HEK293 (cell line): ENCODE measurements around the gene POLG2.

ENCODE experiments used
- CTCF ChIP-seq: fragments of 450-650 bp; formaldehyde crosslinking; IDR thresholded peaks from 2 replicates; pipeline ENCODE4 v1.5.1; 2016; ENCODE audit warnings: missing biosample characterization, missing genetic modification characterization
- KLF10 ChIP-seq: fragments of 450-650 bp; IDR thresholded peaks from 2 replicates; pipeline ENCODE4 v1.5.1; 2018; ENCODE audit warnings: missing biosample characterization, mild to moderate bottlenecking, missing genetic modification characterization
- YY1 ChIP-seq: fragments of 450-650 bp; formaldehyde crosslinking; IDR thresholded peaks from 2 replicates; pipeline ENCODE4 v1.5.1; 2018; ENCODE audit warnings: missing biosample characterization, missing genetic modification characterization
- ZBTB49 ChIP-seq: fragments of 450-650 bp; formaldehyde crosslinking; IDR thresholded peaks from 2 replicates; pipeline ENCODE4 v1.5.1; 2016; ENCODE audit warnings: missing biosample characterization, missing genetic modification characterization, low read depth
- ZNF174 ChIP-seq: fragments of 450-650 bp; formaldehyde crosslinking; IDR thresholded peaks from 2 replicates; pipeline ENCODE4 v1.5.0; 2017; ENCODE audit warnings: missing biosample characterization, mild to moderate bottlenecking, missing genetic modification characterization
- ZNF274 ChIP-seq, 2 experiments: fragments of 200-500 bp in 1 of 2; fragments of 450-650 bp in 1 of 2; sonication (Bioruptor generic) in 1 of 2; formaldehyde crosslinking in 1 of 2; IDR thresholded peaks; 2 replicates each; pipeline versions ENCODE4 v1.5.1 to v1.6.1; 2014 to 2016; ENCODE audit warnings: borderline replicate concordance in 1 of 2, inconsistent platforms in 1 of 2, low read length in 1 of 2, missing biosample characterization in 1 of 2, missing genetic modification characterization in 1 of 2
- ZNF366 ChIP-seq: fragments of 450-650 bp; formaldehyde crosslinking; conservative IDR thresholded peaks from 2 replicates; pipeline ENCODE4 v1.5.1; 2016; ENCODE audit warnings: missing biosample characterization, missing genetic modification characterization
- ZNF664 ChIP-seq: fragments of 450-650 bp; formaldehyde crosslinking; IDR thresholded peaks from 2 replicates; pipeline ENCODE4 v1.5.1; 2016; ENCODE audit warnings: missing biosample characterization, missing genetic modification characterization
- TF ChIP-seq, protein P1 (sequence below): fragments of 450-650 bp; IDR thresholded peaks from 2 replicates; pipeline ENCODE4 v1.5.1; 2018; ENCODE audit warnings: missing biosample characterization, mild to moderate bottlenecking, missing genetic modification characterization
- TF ChIP-seq, protein P2 (sequence below): fragments of 450-650 bp; IDR thresholded peaks from 2 replicates; pipeline ENCODE4 v1.5.1; 2018; ENCODE audit warnings: missing biosample characterization, missing genetic modification characterization
- TF ChIP-seq, protein P3 (sequence below): fragments of 450-650 bp; formaldehyde crosslinking; IDR thresholded peaks from 2 replicates; pipeline ENCODE4 v1.5.1; 2016; ENCODE audit warnings: missing biosample characterization, missing genetic modification characterization

DNA sequence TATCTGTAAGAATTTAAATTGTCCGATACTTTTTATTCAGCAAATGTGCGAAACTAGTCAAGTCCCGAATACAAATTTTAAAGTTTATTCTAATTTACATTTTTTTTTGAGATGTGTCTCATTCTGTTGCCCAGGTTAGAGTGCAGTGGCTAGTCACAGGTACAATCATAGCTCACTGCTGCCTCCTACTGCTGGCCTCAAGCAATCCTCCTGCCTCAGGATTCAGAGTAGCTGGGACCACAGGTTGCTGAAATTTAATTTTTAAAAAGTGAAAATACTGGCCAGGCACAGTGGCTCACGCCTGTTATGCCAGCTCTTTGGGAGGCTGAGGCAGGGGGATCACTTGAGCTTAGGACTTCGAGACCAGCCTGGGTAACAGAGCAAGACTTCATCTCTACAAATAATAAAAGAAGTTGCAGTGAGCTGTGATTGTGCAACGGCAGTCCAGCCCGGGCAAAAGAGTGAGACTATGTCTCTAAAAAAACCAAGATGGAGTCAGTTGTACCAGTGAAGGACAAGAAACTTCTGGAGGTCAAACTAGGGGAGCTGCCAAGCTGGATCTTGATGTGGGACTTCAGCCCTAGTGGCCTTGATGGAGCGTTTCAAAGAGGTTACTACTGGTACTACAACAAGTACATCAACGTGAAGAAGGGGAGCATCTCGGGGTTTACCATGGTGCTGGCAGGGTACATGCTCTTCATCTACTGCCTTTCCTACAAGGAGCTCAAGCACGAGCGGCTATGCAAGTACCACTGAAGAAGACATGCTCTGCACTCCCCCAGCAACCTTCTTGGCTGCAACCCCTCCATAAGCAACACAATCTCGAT is 5.6 kb downstream of the POLG2 start:
- no peak for TF ChIP-seq YY1
- TF ChIP-seq CTCF = no peak
- TF ChIP-seq, protein P1, sequence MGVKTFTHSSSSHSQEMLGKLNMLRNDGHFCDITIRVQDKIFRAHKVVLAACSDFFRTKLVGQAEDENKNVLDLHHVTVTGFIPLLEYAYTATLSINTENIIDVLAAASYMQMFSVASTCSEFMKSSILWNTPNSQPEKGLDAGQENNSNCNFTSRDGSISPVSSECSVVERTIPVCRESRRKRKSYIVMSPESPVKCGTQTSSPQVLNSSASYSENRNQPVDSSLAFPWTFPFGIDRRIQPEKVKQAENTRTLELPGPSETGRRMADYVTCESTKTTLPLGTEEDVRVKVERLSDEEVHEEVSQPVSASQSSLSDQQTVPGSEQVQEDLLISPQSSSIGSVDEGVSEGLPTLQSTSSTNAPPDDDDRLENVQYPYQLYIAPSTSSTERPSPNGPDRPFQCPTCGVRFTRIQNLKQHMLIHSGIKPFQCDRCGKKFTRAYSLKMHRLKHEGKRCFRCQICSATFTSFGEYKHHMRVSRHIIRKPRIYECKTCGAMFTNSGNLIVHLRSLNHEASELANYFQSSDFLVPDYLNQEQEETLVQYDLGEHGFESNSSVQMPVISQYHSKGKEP = no peak
- TF ChIP-seq, protein P2, sequence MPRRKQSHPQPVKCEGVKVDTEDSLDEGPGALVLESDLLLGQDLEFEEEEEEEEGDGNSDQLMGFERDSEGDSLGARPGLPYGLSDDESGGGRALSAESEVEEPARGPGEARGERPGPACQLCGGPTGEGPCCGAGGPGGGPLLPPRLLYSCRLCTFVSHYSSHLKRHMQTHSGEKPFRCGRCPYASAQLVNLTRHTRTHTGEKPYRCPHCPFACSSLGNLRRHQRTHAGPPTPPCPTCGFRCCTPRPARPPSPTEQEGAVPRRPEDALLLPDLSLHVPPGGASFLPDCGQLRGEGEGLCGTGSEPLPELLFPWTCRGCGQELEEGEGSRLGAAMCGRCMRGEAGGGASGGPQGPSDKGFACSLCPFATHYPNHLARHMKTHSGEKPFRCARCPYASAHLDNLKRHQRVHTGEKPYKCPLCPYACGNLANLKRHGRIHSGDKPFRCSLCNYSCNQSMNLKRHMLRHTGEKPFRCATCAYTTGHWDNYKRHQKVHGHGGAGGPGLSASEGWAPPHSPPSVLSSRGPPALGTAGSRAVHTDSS (tag by site-specific recombination) = no peak
- no peak for TF ChIP-seq KLF10
- TF ChIP-seq ZNF274 (IDR thresholded peaks at IDR 0.05; ENCODE audit: low read length) = no peak
- TF ChIP-seq ZNF274 (tag by site-specific recombination; IDR thresholded peaks at IDR 0.05; ENCODE audit: borderline replicate concordance) = no peak
- TF ChIP-seq ZNF174 (tag by site-specific recombination) = no peak
- peak; percentile 43; the same call in 1 of the 2 replicates for TF ChIP-seq ZNF664 (tag by site-specific recombination)
- TF ChIP-seq, protein P3, sequence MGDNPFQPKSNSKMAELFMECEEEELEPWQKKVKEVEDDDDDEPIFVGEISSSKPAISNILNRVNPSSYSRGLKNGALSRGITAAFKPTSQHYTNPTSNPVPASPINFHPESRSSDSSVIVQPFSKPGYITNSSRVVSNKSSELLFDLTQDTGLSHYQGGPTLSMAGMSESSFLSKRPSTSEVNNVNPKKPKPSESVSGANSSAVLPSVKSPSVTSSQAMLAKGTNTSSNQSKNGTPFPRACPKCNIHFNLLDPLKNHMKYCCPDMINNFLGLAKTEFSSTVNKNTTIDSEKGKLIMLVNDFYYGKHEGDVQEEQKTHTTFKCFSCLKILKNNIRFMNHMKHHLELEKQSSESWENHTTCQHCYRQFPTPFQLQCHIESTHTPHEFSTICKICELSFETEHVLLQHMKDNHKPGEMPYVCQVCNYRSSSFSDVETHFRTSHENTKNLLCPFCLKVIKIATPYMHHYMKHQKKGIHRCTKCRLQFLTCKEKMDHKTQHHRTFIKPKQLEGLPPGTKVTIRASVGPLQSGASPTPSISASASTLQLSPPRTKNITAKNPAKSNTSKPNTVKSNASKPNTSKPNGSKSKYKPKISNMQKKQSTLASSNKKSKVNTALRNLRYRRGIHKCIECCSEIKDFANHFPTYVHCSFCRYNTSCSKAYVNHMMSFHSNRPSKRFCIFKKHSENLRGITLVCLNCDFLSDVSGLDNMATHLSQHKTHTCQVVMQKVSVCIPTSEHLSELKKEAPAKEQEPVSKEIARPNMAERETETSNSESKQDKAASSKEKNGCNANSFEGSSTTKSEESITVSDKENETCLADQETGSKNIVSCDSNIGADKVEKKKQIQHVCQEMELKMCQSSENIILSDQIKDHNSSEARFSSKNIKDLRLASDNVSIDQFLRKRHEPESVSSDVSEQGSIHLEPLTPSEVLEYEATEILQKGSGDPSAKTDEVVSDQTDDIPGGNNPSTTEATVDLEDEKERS = no peak
- no peak for TF ChIP-seq ZNF366
- TF ChIP-seq ZBTB49 (tag by site-specific recombination) = no peak
